ENCODE data around the gene FXYD6.

The FXYD6 gene

DNA sequence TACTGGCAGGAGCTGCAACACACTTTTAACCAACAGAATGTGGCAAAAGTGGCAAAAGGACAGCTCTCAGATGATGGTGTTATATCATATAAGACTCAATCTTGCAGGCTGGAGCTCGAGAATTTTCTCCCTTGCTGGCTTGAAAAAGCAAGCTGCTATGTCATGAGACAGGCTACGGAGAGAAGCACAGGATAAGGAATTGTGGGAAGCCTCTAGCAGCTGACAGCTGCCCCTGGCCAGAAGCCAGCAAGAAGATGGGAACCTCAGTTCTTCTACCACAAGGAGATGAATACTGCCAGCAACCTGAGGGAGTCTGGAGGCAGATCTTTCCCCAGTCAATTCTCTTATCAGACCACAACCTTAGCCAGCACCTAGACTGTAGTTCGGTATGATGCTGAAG lies 24.6 kb downstream of the FXYD6 start:
- no peaks in the 10 kb centered on the region for H3K9me3 ChIP-seq (ENCODE audit: control insufficient read depth in 2 of 2, low read length in 2 of 2)
- H3K9ac ChIP-seq (ENCODE audit: low read depth in 1 of 2, low read length in 2 of 2), result no peak overlapping the region
- no peak overlapping the region for H3K4me3 ChIP-seq (ENCODE audit: low read length in 2 of 2)
- peaks cover 0 to 3% of the 10 kb centered on the region in 2 donors for H3K27me3 ChIP-seq (ENCODE audit: control insufficient read depth in 2 of 2, insufficient read depth in 2 of 2, low read length in 2 of 2)
- H3K36me3 ChIP-seq (ENCODE audit: control insufficient read depth in 2 of 2, insufficient read depth in 2 of 2, low read length in 2 of 2), result no peaks in the 10 kb centered on the region
- H3K27ac ChIP-seq (ENCODE audit: low read depth in 2 of 2, low read length in 2 of 2), result no peak overlapping the region
- no peaks in the 10 kb centered on the region for H3K4me1 ChIP-seq (ENCODE audit: control insufficient read depth in 2 of 2, insufficient read depth in 2 of 2, low read length in 2 of 2)

DNA sequence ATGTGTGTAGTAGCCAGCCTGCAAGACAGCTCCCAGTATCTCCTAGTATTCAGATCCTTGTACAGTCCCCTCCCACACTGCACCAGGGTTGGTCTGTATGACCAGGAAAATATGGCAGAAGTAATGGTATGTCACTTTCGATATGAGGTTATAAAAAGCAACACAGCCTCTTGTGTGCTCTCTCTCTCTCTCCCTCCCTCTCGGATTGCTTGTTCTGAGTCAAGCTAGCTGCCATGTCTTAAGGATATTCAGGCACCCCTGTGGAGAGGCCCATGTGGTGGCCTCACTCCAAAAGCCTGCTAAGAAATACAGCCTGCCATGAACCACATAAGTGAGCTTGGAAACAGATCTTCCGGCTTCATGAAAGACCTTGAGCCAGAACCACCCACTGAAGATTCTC lies 25.4 kb downstream of the FXYD6 start:
- Histone ChIP-seq H3K4me3 (ENCODE audit: low read length in 2 of 2) (no peak overlapping the region), H3K9ac (ENCODE audit: low read depth in 1 of 2, low read length in 2 of 2) (no peak overlapping the region), H3K9me3 (ENCODE audit: control insufficient read depth in 2 of 2, low read length in 2 of 2) (no peaks in the 10 kb centered on the region), H3K4me1 (ENCODE audit: control insufficient read depth in 2 of 2, insufficient read depth in 2 of 2, low read length in 2 of 2) (no peaks in the 10 kb centered on the region), H3K36me3 (ENCODE audit: control insufficient read depth in 2 of 2, insufficient read depth in 2 of 2, low read length in 2 of 2) (no peaks in the 10 kb centered on the region), H3K27ac (ENCODE audit: low read depth in 2 of 2, low read length in 2 of 2) (no peak overlapping the region), H3K27me3 (ENCODE audit: control insufficient read depth in 2 of 2, insufficient read depth in 2 of 2, low read length in 2 of 2) (peaks cover 0 to 3% of the 10 kb centered on the region in 2 donors)

DNA sequence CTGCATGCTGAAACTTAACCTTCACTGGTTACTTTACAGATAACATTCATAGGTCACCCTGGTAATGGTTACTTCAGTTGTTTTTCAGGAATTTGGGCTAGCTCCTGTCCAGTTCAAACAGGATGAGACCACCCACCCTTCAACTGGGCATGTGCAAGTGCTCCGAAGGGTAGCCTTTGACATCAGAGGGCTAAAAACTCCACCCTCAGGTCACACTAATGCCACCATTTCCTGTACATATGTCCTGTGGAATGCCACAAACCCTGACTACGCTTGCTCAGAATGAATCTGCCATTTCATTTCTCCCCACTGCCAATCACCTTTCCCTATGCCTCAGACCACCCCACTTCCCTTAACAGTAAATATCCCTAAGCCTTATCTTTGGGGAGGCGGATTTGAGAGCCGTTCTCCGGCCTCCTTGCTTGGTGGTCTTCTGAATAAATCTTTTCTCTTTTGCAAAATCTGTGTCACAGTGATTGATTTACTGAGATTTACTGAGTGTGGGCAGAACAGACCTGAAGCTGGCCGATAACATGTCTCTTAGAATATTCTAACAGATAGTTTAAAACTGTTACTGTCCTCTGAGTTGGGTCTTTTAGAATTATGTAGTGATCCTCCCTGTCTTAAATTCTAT lies 26.6 kb downstream of the FXYD6 start:
- H3K27ac ChIP-seq (ENCODE audit: low read depth in 2 of 2, low read length in 2 of 2), result no peak overlapping the region
- no peaks in the 10 kb centered on the region for H3K36me3 ChIP-seq (ENCODE audit: control insufficient read depth in 2 of 2, insufficient read depth in 2 of 2, low read length in 2 of 2)
- H3K9me3 ChIP-seq (ENCODE audit: control insufficient read depth in 2 of 2, low read length in 2 of 2), result no peaks in the 10 kb centered on the region
- H3K4me3 ChIP-seq (ENCODE audit: low read length in 2 of 2), result no peak overlapping the region
- peaks cover 0 to 3% of the 10 kb centered on the region in 2 donors for H3K27me3 ChIP-seq (ENCODE audit: control insufficient read depth in 2 of 2, insufficient read depth in 2 of 2, low read length in 2 of 2)
- H3K4me1 ChIP-seq (ENCODE audit: control insufficient read depth in 2 of 2, insufficient read depth in 2 of 2, low read length in 2 of 2), result no peaks in the 10 kb centered on the region
- H3K9ac ChIP-seq (ENCODE audit: low read depth in 1 of 2, low read length in 2 of 2), result no peak overlapping the region

DNA sequence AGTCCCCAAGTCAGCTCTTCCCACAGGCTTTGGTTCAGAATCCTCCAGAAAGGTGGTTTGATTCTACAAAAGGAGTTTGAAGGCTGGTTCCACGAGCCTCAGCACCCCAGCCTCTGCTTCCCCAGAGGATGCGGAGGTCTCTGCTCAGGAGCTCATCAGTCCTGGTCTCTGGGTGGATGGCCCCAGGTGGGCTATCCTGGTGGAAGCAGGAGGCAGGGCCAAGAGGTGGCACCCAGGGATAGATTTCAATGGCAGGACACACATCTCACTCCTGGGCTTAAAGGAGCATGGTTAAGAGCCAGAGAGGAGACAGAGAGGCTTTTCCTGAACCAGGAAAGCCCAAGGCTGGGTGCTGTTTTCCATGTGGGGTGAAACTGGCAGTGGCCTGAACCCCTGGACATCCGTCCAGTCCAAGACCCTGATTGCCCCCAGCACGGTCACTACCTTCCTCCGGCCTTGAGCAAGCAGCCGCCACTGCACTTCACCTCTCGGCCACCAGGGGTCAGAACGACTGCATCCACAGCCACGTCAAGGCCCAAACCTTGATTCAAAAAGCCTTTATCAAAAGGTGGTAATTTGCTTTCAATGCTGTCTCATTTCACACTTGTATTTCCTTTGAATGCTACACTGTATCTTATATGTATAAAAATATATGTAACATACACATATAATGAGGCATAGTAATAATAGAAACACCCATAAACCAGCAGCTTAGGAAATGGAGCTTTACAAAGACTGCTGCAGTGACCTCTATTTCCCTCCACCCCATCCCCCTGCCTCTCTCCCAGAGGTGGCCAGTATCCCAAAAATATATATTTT lies 32.6 kb downstream of the FXYD6 start:
- H3K27ac ChIP-seq (ENCODE audit: low read depth in 2 of 2, low read length in 2 of 2), result no peak overlapping the region

DNA sequence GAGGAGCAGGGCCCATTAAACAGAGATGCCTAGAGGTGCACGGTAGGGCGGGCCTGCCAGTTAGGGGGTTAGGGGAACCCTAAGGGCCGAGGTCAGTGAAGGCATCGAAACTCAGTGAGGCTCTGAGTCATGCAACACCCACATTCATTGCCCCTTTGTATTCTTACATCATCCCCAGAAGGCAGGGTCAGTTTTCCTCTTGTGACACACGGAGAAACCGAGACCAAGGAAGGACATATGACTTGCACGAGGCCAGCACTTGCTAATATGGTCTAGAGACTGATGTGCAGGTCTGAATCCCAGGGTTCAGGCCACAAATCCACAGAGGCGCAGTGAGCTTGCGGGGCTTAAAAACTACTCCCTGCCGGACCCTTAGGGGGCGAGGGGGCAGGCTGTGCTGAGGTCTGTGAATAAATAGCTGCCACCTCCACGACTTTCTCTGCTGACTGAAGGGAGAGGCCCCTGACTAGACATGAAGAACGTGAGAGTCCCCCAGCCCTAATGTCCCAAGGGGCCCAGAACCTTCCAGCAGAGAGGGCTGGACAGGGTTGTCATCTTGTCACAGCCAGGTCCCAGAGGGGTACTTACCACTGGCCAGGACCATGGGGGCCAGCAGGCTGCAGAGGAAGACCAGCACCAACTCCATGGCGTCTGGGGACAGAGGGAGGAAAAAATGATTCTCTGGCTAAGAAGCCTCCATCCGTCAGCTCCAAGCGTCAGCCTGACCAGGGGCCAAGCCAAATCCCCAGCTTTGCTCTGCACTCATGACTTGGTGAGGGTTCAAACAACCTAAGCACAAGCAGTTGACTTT lies 34.1 kb downstream of the FXYD6 start:
- Histone ChIP-seq H3K9ac (ENCODE audit: low read depth in 1 of 2, low read length in 2 of 2) (no peak overlapping the region), H3K4me1 (ENCODE audit: control insufficient read depth in 2 of 2, insufficient read depth in 2 of 2, low read length in 2 of 2) (peaks cover 0 to 2% of the 10 kb centered on the region in 2 donors), H3K27me3 (ENCODE audit: control insufficient read depth in 2 of 2, insufficient read depth in 2 of 2, low read length in 2 of 2) (no peaks in the 10 kb centered on the region), H3K9me3 (ENCODE audit: control insufficient read depth in 2 of 2, low read length in 2 of 2) (no peaks in the 10 kb centered on the region), H3K36me3 (ENCODE audit: control insufficient read depth in 2 of 2, insufficient read depth in 2 of 2, low read length in 2 of 2) (peaks cover 0 to 7% of the 10 kb centered on the region in 2 donors), H3K4me3 (ENCODE audit: low read length in 2 of 2) (no peak overlapping the region), H3K27ac (ENCODE audit: low read depth in 2 of 2, low read length in 2 of 2) (no peak overlapping the region)

More for the DNA sequence above, 32.6 kb downstream of the FXYD6 start:
- peaks cover 0 to 2% of the 10 kb centered on the region in 2 donors for H3K4me1 ChIP-seq (ENCODE audit: control insufficient read depth in 2 of 2, insufficient read depth in 2 of 2, low read length in 2 of 2)
- no peaks in the 10 kb centered on the region for H3K9me3 ChIP-seq (ENCODE audit: control insufficient read depth in 2 of 2, low read length in 2 of 2)
- H3K27me3 ChIP-seq (ENCODE audit: control insufficient read depth in 2 of 2, insufficient read depth in 2 of 2, low read length in 2 of 2), result no peaks in the 10 kb centered on the region
- peaks cover 0 to 1% of the 10 kb centered on the region in 2 donors for H3K36me3 ChIP-seq (ENCODE audit: control insufficient read depth in 2 of 2, insufficient read depth in 2 of 2, low read length in 2 of 2)
- no peak overlapping the region for H3K4me3 ChIP-seq (ENCODE audit: low read length in 2 of 2)
- no peak overlapping the region for H3K9ac ChIP-seq (ENCODE audit: low read depth in 1 of 2, low read length in 2 of 2)

DNA sequence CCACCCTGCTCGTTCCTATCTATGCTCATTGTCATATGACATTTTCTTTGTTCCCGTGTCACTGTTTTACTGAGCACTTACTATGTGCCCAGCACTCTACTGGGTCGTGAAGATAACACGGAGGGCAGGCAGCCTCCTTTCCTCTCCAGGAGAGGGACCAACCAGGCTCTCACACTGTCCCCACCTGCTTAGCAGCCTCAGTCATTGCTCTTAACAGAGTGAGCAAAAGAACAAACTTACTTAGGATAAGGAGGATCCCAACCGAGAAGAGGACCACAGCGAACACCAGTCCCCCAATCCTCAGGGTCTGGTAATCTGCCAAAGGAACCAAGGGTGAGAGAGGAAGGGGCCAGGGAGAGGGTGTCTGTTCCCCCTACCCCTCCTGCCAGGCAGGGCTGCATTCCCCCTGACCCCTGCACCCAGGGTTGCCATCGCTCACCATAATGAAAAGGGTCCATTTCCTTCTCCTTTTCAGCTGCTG lies 34.9 kb downstream of the FXYD6 start:
- no peak overlapping the region for H3K27ac ChIP-seq (ENCODE audit: low read depth in 2 of 2, low read length in 2 of 2)
- H3K4me1 ChIP-seq (ENCODE audit: control insufficient read depth in 2 of 2, insufficient read depth in 2 of 2, low read length in 2 of 2), result peaks cover 0 to 2% of the 10 kb centered on the region in 2 donors
- H3K27me3 ChIP-seq (ENCODE audit: control insufficient read depth in 2 of 2, insufficient read depth in 2 of 2, low read length in 2 of 2), result no peaks in the 10 kb centered on the region
- no peaks in the 10 kb centered on the region for H3K9me3 ChIP-seq (ENCODE audit: control insufficient read depth in 2 of 2, low read length in 2 of 2)
- H3K9ac ChIP-seq (ENCODE audit: low read depth in 1 of 2, low read length in 2 of 2), result no peak overlapping the region
- H3K4me3 ChIP-seq (ENCODE audit: low read length in 2 of 2), result no peak overlapping the region
- H3K36me3 ChIP-seq (ENCODE audit: control insufficient read depth in 2 of 2, insufficient read depth in 2 of 2, low read length in 2 of 2), result peaks cover 0 to 7% of the 10 kb centered on the region in 2 donors

DNA sequence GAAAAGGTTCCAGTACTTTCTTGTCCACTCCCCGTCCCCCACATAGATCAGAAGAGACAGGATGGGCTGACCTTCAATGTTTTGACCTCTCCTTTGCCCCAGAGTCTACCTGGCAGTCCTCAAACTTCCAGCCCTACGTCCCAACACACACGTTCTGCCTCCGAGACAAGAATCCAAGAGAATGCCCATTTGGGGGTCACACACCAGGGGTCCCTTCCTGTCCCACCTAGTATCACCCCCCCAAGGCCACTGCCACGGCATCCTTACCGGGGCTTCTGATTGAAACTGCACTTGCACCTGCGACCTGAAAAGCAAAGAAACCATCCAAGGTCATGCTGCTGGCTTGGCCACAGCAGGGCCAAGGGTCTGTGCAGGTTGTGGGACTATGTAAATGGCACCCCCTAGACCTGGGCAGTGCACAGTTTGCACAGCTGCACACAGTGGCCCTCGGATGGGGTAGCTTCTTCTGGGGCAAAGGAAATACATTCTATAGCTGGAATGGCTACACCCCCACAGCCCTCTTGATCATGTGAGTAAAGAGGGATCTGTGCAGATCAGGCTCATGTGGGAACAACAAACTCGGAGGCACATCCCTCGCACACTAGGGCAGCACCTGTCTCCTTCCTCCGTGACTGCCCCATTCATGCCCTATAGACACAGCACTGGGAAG lies 35.4 kb downstream of the FXYD6 start:
- Histone ChIP-seq H3K27me3 (ENCODE audit: control insufficient read depth in 2 of 2, insufficient read depth in 2 of 2, low read length in 2 of 2) (no peaks in the 10 kb centered on the region), H3K4me3 (ENCODE audit: low read length in 2 of 2) (no peak overlapping the region), H3K9me3 (ENCODE audit: control insufficient read depth in 2 of 2, low read length in 2 of 2) (no peaks in the 10 kb centered on the region), H3K27ac (ENCODE audit: low read depth in 2 of 2, low read length in 2 of 2) (no peak overlapping the region), H3K9ac (ENCODE audit: low read depth in 1 of 2, low read length in 2 of 2) (no peak overlapping the region), H3K36me3 (ENCODE audit: control insufficient read depth in 2 of 2, insufficient read depth in 2 of 2, low read length in 2 of 2) (peaks cover 0 to 7% of the 10 kb centered on the region in 2 donors), H3K4me1 (ENCODE audit: control insufficient read depth in 2 of 2, insufficient read depth in 2 of 2, low read length in 2 of 2) (peaks cover 0 to 2% of the 10 kb centered on the region in 2 donors)

DNA sequence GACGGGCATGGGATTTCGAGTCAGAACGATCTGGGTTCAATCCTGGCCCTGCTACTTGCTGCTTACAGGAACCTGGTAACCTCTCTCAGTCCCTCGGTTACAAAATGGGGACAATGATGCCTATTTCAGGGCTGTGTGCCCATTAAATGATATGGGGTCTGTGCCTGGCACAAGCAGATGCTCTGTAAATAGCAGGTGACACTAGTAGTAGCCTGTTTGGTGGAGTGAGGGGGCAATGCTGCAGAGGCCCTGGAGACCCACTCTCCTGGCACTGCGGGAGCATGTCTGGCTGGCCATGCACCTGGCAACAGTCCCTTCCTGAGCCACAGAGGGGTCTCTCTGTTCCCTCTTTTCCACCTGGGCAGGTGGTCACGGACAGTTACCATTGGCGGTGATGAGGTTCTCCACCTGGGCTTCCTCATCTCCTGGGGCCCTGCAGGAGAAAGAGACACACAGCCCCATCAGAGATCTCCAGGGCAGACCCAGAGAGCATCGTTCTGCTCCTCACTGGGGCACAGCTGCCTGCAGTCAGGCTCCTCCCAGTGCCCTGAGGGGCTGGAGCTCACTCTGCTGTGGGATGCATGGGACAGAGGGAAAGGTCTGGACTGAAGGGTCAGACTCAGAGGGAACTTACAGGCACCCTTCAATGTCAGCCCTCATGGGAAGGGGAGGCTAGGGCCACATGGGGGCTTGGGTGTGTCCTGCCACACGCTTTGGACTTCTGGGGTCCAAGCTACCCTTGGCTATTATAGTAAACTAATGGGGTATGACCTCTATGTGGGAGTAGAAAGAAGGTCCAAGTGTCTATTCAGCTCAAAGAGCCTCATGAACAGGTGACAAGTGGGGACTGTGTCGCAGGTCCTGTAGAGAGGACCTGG lies 36.3 kb downstream of the FXYD6 start:
- Histone ChIP-seq H3K27me3 (ENCODE audit: control insufficient read depth in 2 of 2, insufficient read depth in 2 of 2, low read length in 2 of 2) (no peaks in the 10 kb centered on the region), H3K9me3 (ENCODE audit: control insufficient read depth in 2 of 2, low read length in 2 of 2) (no peaks in the 10 kb centered on the region), H3K4me1 (ENCODE audit: control insufficient read depth in 2 of 2, insufficient read depth in 2 of 2, low read length in 2 of 2) (peaks cover 0 to 2% of the 10 kb centered on the region in 2 donors), H3K36me3 (ENCODE audit: control insufficient read depth in 2 of 2, insufficient read depth in 2 of 2, low read length in 2 of 2) (peaks cover 0 to 7% of the 10 kb centered on the region in 2 donors), H3K9ac (ENCODE audit: low read depth in 1 of 2, low read length in 2 of 2) (no peak overlapping the region), H3K27ac (ENCODE audit: low read depth in 2 of 2, low read length in 2 of 2) (no peak overlapping the region), H3K4me3 (ENCODE audit: low read length in 2 of 2) (no peak overlapping the region)

DNA sequence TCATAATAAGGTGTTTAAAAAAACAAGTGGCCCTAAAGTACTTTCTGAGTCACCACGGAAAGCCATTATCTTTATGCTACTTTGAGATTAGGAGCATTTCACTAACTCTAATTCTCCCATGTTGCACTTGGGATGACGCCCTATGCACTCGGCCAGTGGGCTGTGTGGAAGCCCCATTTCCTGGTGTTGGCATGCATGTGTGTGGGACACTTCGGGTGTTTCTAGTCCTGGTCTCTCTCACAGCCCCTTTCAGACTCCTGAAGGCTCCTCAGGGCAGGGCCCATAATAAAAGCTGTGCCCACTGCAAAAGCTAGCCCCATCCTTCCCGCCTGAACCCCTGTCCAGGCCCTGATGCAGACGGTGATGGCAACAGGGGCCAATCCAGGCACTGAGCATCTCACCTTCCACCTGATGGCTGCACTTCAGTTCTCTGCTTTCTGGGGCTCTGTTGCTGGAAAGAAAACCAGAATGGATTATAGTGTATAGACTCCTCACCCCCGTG lies 37.0 kb downstream of the FXYD6 start:
- no peak overlapping the region for H3K4me3 ChIP-seq (ENCODE audit: low read length in 2 of 2)
- H3K36me3 ChIP-seq (ENCODE audit: control insufficient read depth in 2 of 2, insufficient read depth in 2 of 2, low read length in 2 of 2), result peaks cover 0 to 7% of the 10 kb centered on the region in 2 donors
- peaks cover 0 to 2% of the 10 kb centered on the region in 2 donors for H3K4me1 ChIP-seq (ENCODE audit: control insufficient read depth in 2 of 2, insufficient read depth in 2 of 2, low read length in 2 of 2)
- H3K9ac ChIP-seq (ENCODE audit: low read depth in 1 of 2, low read length in 2 of 2), result no peak overlapping the region
- no peaks in the 10 kb centered on the region for H3K9me3 ChIP-seq (ENCODE audit: control insufficient read depth in 2 of 2, low read length in 2 of 2)
- no peak overlapping the region for H3K27ac ChIP-seq (ENCODE audit: low read depth in 2 of 2, low read length in 2 of 2)
- H3K27me3 ChIP-seq (ENCODE audit: control insufficient read depth in 2 of 2, insufficient read depth in 2 of 2, low read length in 2 of 2), result no peaks in the 10 kb centered on the region
